ENCODE results near the gene SPATA6L. TPM values are rescaled to one million over a fixed set of nuclear protein-coding genes. Genes with fewer than 3 reads are reported as not detected.
A peak's percentile ranks its signal among the peaks of the same experiment; 100 is the strongest.

SPATA6L gene
- total and polyA plus RNA-seq, 2 experiments from 2014 or later, result 1.7 to 1.9 TPM

DNA sequence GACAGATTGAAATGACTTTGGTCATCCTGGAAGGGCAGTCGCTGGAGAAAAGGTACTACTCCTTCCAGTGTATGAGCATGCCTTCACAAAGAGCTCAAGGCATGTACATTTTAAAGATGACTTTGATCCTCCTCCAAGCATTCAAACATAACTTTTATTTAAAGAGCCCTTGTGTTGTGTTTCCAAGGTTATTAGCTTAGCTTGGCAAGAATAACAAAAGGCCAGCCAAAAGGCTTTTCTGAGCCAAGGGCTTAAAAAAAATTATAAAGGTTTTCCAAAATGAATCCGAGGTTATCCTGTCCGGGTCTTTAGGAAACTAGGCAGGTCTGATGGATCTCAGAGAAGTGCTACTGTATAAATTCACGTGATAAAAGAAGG is 75.2 kb downstream of the SPATA6L start (continued):
- TF ChIP-seq, protein P1, sequence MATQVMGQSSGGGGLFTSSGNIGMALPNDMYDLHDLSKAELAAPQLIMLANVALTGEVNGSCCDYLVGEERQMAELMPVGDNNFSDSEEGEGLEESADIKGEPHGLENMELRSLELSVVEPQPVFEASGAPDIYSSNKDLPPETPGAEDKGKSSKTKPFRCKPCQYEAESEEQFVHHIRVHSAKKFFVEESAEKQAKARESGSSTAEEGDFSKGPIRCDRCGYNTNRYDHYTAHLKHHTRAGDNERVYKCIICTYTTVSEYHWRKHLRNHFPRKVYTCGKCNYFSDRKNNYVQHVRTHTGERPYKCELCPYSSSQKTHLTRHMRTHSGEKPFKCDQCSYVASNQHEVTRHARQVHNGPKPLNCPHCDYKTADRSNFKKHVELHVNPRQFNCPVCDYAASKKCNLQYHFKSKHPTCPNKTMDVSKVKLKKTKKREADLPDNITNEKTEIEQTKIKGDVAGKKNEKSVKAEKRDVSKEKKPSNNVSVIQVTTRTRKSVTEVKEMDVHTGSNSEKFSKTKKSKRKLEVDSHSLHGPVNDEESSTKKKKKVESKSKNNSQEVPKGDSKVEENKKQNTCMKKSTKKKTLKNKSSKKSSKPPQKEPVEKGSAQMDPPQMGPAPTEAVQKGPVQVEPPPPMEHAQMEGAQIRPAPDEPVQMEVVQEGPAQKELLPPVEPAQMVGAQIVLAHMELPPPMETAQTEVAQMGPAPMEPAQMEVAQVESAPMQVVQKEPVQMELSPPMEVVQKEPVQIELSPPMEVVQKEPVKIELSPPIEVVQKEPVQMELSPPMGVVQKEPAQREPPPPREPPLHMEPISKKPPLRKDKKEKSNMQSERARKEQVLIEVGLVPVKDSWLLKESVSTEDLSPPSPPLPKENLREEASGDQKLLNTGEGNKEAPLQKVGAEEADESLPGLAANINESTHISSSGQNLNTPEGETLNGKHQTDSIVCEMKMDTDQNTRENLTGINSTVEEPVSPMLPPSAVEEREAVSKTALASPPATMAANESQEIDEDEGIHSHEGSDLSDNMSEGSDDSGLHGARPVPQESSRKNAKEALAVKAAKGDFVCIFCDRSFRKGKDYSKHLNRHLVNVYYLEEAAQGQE (IDR thresholded peaks at IDR 0.05; ENCODE audit: unreplicated experiment), result no peak
- TF ChIP-seq ZNF114 (CRISPR knock-in tag; IDR thresholded peaks at IDR 0.05), result no peak
- TF ChIP-seq CREB1 (CRISPR knock-in tag; IDR thresholded peaks at IDR 0.05; ENCODE audit: low read depth), result no peak

DNA sequence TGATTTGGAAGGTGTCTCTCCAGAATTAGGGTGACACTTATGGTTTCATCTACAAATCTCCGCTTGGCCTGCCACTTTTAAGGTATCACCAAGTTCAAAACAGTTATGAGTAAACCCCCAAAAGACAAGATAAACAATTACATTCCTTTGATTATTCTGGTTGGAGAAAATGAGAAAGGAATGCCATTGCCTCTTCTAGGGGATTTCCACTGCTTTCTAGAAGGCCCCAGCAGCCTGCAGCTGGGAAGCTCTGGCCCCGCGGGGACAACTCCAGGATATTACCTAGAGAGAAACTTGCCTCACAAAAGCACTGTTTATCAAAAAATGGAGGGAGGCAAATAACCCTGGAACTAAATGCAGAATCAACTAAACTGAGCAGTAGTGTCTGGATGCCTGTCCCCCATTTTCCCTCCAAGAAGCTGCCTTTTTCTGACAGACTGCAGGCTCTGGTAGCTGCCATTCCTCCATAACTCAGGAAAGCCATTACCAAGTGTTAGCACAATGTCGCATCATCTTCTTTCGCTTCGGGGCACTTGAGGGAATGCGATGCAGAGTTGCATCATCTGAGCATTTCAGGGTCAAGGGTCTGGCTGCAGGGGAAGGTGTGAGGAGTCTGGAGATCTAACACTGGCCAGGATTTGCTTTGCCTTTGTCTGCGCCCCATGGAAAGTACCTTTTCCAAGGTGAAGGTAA is 75.7 kb downstream of the SPATA6L start:
- peak overlapping the region; percentile 33; the same call in 1 of the 2 replicates for H2AFZ ChIP-seq
- H3K9me2 ChIP-seq (ENCODE audit: insufficient read depth), result no peaks in the 10 kb centered on the region
- Mint-ChIP-seq H3K9me3 (no peaks in the 10 kb centered on the region), H3K27me3 (ENCODE audit: insufficient read depth, low read depth, poor library complexity) (no peaks in the 10 kb centered on the region), H3K27ac (no peak overlapping the region), H3K36me3 (ENCODE audit: low read depth) (no peaks in the 10 kb centered on the region), H3K4me1 (peaks cover 16% of the 10 kb centered on the region; the same call in 2 of the 3 replicates), H3K4me3 (no peak overlapping the region)
- H3K4me2 ChIP-seq, result peak overlapping the region; percentile 20; the same call in 1 of the 2 replicates
- H3K4me3 ChIP-seq, result no peak overlapping the region
- H3K27ac ChIP-seq (ENCODE audit: low read depth), result no peak overlapping the region
- DNase-seq (ENCODE audit: low spot score), result peak; percentile 13
- peak; percentile 30 for ATAC-seq
- peaks cover 18% of the 10 kb centered on the region for H3K4me1 ChIP-seq (ENCODE audit: insufficient read depth)
- H3K36me3 ChIP-seq (ENCODE audit: insufficient read depth), result no peaks in the 10 kb centered on the region
- H3K27me3 ChIP-seq (ENCODE audit: insufficient read depth), result no peaks in the 10 kb centered on the region
- H3F3A ChIP-seq (replicated peaks; ENCODE audit: low read depth), result no peaks in the 10 kb centered on the region
- no peaks in the 10 kb centered on the region for H4K20me1 ChIP-seq (replicated peaks; ENCODE audit: insufficient read depth)
- no peaks in the 10 kb centered on the region for H3K79me2 ChIP-seq (replicated peaks; ENCODE audit: insufficient read depth)
- TF ChIP-seq POLR2AphosphoS5 (IDR thresholded peaks at IDR 0.05; ENCODE audit: low read depth), result no peak
- TF ChIP-seq NANOG (IDR thresholded peaks at IDR 0.05; ENCODE audit: borderline replicate concordance), result no peak
- TF ChIP-seq, protein P1 (IDR thresholded peaks at IDR 0.05; ENCODE audit: unreplicated experiment), result no peak
- no peak for TF ChIP-seq ZNF331 (CRISPR knock-in tag; IDR thresholded peaks at IDR 0.05; ENCODE audit: low read depth)
- TF ChIP-seq, protein P2, sequence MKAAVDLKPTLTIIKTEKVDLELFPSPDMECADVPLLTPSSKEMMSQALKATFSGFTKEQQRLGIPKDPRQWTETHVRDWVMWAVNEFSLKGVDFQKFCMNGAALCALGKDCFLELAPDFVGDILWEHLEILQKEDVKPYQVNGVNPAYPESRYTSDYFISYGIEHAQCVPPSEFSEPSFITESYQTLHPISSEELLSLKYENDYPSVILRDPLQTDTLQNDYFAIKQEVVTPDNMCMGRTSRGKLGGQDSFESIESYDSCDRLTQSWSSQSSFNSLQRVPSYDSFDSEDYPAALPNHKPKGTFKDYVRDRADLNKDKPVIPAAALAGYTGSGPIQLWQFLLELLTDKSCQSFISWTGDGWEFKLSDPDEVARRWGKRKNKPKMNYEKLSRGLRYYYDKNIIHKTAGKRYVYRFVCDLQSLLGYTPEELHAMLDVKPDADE (IDR thresholded peaks at IDR 0.05), result no peak
- TF ChIP-seq JUNB (IDR thresholded peaks at IDR 0.05; ENCODE audit: unreplicated experiment), result no peak
- TF ChIP-seq EZH2 (IDR thresholded peaks at IDR 0.05; ENCODE audit: low read depth, unreplicated experiment), result no peak
- TF ChIP-seq STAT1 (IDR thresholded peaks at IDR 0.05; ENCODE audit: unreplicated experiment), result no peak
- no peak for TF ChIP-seq CREB1 (CRISPR knock-in tag; IDR thresholded peaks at IDR 0.05; ENCODE audit: low read depth)
- TF ChIP-seq CTCF (conservative IDR thresholded peaks at IDR 0.05; ENCODE audit: low read depth in 2 of 2), result no peak
